HG03439 (cell line): Measurements from ENCODE around the gene STOML1.
"Not testable (repeated sequence)": the region's sequence is repeated elsewhere in the genome, so short reads cannot be mapped to it uniquely, and the experiment has no call there.

Experiments
- ATAC-seq: cut with Tn5 transposase; IDR thresholded peaks from one replicate; pipeline ENCODE4 v1.9.1; 2021; ENCODE audit warnings: mild to moderate bottlenecking, moderate library complexity; ENCODE audit not compliant: unreplicated experiment

STOML1 gene

GRCh38 chr15:73987681-73988444 is 4.2 kb downstream of the STOML1 start:
- ATAC-seq, result no peak

GRCh38 chr15:73987250-73987649 is 4.8 kb downstream of the STOML1 start:
- ATAC-seq, result no peak

GRCh38 chr15:73986776-73987056 is 5.4 kb downstream of the STOML1 start:
- ATAC-seq, result no peak

GRCh38 chr15:73986055-73986775 is 5.9 kb downstream of the STOML1 start:
- ATAC-seq, result no peak

- ATAC-seq, result no peak
These were observed 6.8 kb downstream of the STOML1 start for GRCh38 chr15:73985101-73985873.

- no peak for ATAC-seq
These were observed 7.7 kb downstream of the STOML1 start for GRCh38 chr15:73984208-73984979.

GRCh38 chr15:73983773-73984172 is 8.3 kb downstream of the STOML1 start:
- ATAC-seq, result no peak

- ATAC-seq, result no peak
These were observed 8.8 kb downstream of the STOML1 start for GRCh38 chr15:73983211-73983727.

GRCh38 chr15:73982222-73982962 is 9.7 kb downstream of the STOML1 start:
- ATAC-seq, result no peak

- ATAC-seq, result no peak
These were observed 10.3 kb downstream of the STOML1 start for GRCh38 chr15:73981761-73982221.

- ATAC-seq, result no peak
These were observed 12.5 kb downstream of the STOML1 start for GRCh38 chr15:73979636-73980035.

- no peak for ATAC-seq
These were observed 13.2 kb downstream of the STOML1 start for GRCh38 chr15:73978896-73979295.

- ATAC-seq, result not testable (repeated sequence)
These were observed 16.5 kb downstream of the STOML1 start for GRCh38 chr15:73975440-73976125.

GRCh38 chr15:73973683-73974200 is 18.4 kb downstream of the STOML1 start:
- ATAC-seq, result not testable (repeated sequence)

- no peak for ATAC-seq
These were observed 19.0 kb downstream of the STOML1 start for GRCh38 chr15:73972984-73973682.

- ATAC-seq, result no peak
These were observed 22.8 kb downstream of the STOML1 start for GRCh38 chr15:73969151-73969759.

- no peak for ATAC-seq
These were observed 23.6 kb downstream of the STOML1 start for GRCh38 chr15:73968461-73968860.

GRCh38 chr15:73965758-73966113 is 26.4 kb downstream of the STOML1 start:
- ATAC-seq, result peak; percentile 57
